Heart left ventricle (tissue), 13 donors: ENCODE measurements around the gene MRTFA.

Source experiments
- POLR2A ChIP-seq, 2 donors: fragments of 450-650 bp; IDR thresholded peaks; one replicate each; pipeline ENCODE4 v1.6.1; 2017; ENCODE audit warnings: antibody characterized with exemption in 2 of 2, mild to moderate bottlenecking in 2 of 2, moderate library complexity in 2 of 2
- TF ChIP-seq, protein P1 (sequence below), 12 donors: fragments of 200-600 bp; sonication (generic) in 4 of 12; IDR thresholded peaks; one replicate each; pipeline versions ENCODE4 v1.5.0 to v1.8.0; 2018 to 2022; ENCODE audit warnings: antibody characterized with exemption in 12 of 12, mild to moderate bottlenecking in 5 of 12
- donor health status: ischemic (EF 13 %, LVEDD 7.1; RV severe dilation, severe dysfunction).
- donor health status: DM: no; HTN: yes; CAD: no.
- donor health status: DM: no; HTN: no; CAD: no.
- donor health status: ischemic (EF 25% LVEDD 6.9; RV normal size, moderate dysfunction).
- donor health status: ischemic (EF 25% LVEDD 5.7; RV mildly dilated, moderate dysfunction).
- donor health status: ischemic (EF 35%, LVEDD 5.7; RV mildly dilated, moderate dysfunction).
- donor health status: nonischemic (EF 11% LVEDD 7.7; RV severe dilation, severe dysfunction).
- donor health status: DM: yes; HTN: yes; CAD: no.
- donor health status: PGD.
- donor health status: ischemic (EF 29% LVEDD 5.4; RV normal size, mild dysfunction).
- donor health status: nonischemic (EF 23%, LVEDD 6.1; RV moderate dilation, normal function).

DNA sequence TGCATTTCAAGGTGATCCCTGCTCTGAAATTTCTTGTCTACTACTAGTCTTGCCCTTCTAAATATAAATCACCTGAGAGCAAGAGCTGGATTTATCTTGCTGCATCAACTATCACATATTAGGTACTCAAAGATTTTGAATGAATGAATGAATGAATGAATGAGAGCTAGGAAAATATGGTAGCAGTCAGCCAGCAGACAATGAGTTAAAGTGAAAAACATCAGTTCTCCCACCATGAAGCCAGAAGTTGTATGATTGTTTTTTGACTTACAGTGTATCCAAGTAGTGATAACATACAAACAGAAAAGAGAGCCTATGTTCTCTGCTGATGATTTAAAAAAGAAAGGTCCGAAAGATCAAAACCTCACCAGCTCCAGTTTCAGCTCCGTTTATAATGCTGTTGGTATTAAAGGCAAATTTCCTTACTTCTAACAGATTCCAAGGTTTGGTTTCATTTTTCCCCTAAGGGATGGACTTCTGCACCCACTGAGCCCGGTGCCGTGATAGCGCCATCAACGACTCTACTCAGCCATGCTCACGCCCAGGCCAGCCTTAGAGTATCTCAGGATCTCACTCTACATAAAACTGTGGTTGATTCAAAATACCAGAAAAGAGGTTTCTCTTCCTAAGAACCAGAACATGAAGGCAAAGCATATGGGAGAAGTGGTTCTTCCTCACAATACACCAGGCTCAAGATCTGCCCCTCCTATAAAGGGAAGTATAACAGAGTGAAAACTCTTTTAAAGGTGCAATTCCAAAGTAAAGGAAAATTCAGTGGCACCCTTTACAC, 174.1 kb downstream of the MRTFA start:
- TF ChIP-seq POLR2A (IDR thresholded peaks at IDR 0.05): no peak
- TF ChIP-seq, protein P1, sequence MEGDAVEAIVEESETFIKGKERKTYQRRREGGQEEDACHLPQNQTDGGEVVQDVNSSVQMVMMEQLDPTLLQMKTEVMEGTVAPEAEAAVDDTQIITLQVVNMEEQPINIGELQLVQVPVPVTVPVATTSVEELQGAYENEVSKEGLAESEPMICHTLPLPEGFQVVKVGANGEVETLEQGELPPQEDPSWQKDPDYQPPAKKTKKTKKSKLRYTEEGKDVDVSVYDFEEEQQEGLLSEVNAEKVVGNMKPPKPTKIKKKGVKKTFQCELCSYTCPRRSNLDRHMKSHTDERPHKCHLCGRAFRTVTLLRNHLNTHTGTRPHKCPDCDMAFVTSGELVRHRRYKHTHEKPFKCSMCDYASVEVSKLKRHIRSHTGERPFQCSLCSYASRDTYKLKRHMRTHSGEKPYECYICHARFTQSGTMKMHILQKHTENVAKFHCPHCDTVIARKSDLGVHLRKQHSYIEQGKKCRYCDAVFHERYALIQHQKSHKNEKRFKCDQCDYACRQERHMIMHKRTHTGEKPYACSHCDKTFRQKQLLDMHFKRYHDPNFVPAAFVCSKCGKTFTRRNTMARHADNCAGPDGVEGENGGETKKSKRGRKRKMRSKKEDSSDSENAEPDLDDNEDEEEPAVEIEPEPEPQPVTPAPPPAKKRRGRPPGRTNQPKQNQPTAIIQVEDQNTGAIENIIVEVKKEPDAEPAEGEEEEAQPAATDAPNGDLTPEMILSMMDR (IDR thresholded peaks at IDR 0.05): no peak
